HCT116 (cell line): ENCODE data around the gene ZNF8. TPM values are rescaled to one million over a fixed set of nuclear protein-coding genes. Genes with fewer than 3 reads are reported as not detected.
A peak's percentile ranks its signal among the peaks of the same experiment; 100 is the strongest.

Experiments used
- ATAC-seq: fragments of 200-7000 bp; cut with Tn5 transposase; 2 replicates; pipeline ENCODE4 v1.9.1; 2020; ENCODE audit warnings: mild to moderate bottlenecking, moderate library complexity
- BruUV-seq: library from RNA; stranded (reverse); fragments of 400-500 nt; replicated peaks from 2 replicates; lab custom pipeline; 2021; lab: Mats Ljungman, UMichigan
- CTCF ChIA-PET: fragments of 300-600 bp; sonication (Branson Sonifier 250); formaldehyde crosslinking; loops from one replicate; lab custom pipeline; 2021; ENCODE audit warnings: antibody characterized with exemption; lab: Charles Lee
- POLR2A ChIA-PET: fragments of 300-600, 350-600 bp; sonication (Branson Sonifier 250); formaldehyde crosslinking; loops from one replicate; lab custom pipeline; 2021; ENCODE audit warnings: antibody characterized with exemption; lab: Charles Lee
- RAD21 ChIA-PET, 2 experiments: fragments of 300-600 bp; sonication (Branson Sonifier 250); formaldehyde crosslinking; loops; one replicate each; lab custom pipeline; 2023; ENCODE audit warnings: low total read pairs in 2 of 2; ENCODE audit not compliant: uncharacterized antibody in 2 of 2, unreplicated experiment in 2 of 2, low non-redundant PET in 1 of 2; lab: Charles Lee
- DNase-seq: peaks from one replicate; pipeline ENCODE4 v3.0.0-alpha.2; 2010; ENCODE audit warnings: low read depth, low spot score
- H2AFZ ChIP-seq: fragments of 200-600 bp; shearing (Covaris generic), sonication (generic); 2 replicates; pipeline ENCODE4 v1.6.1; 2017; ENCODE audit warnings: low read depth, mixed run types, mixed read lengths, antibody characterized with exemption, low read length; ENCODE audit not compliant: poor library complexity, severe bottlenecking
- H3K27ac ChIP-seq: 2 replicates; pipeline ENCODE4 v1.5.1; 2012; ENCODE audit warnings: low read depth, low read length
- H3K27me3 ChIP-seq: fragments of 200-600 bp; sonication (generic); 2 replicates; pipeline ENCODE4 v1.6.1; 2016; ENCODE audit warnings: mixed run types, low read length, mixed read lengths; ENCODE audit not compliant: insufficient read depth
- H3K36me3 ChIP-seq, 2 experiments: fragments of 200-500 bp in 1 of 2; fragments of 200-600 bp in 1 of 2; sonication (Bioruptor generic) in 1 of 2; sonication (generic) in 1 of 2; 2 replicates each; pipeline versions ENCODE4 v1.5.1 to v1.6.1; 2014 to 2016; ENCODE audit warnings: low read length in 2 of 2, inconsistent platforms in 1 of 2, mixed read lengths in 1 of 2, mixed run types in 1 of 2; ENCODE audit not compliant: insufficient read depth in 2 of 2, control insufficient read depth in 1 of 2
- H3K4me1 ChIP-seq, 2 experiments: fragments of 200-600 bp in 1 of 2; sonication (generic) in 1 of 2; 2 replicates each; pipeline versions ENCODE4 v1.5.1 to v1.6.1; 2012 to 2017; ENCODE audit warnings: low read length in 2 of 2, inconsistent platforms in 1 of 2, mild to moderate bottlenecking in 1 of 2, mixed read lengths in 1 of 2, mixed run types in 1 of 2, moderate library complexity in 1 of 2; ENCODE audit not compliant: insufficient read depth in 2 of 2, control insufficient read depth in 1 of 2
- H3K4me2 ChIP-seq: fragments of 200-600 bp; sonication (generic); 2 replicates; pipeline ENCODE4 v1.6.1; 2017; ENCODE audit warnings: mixed run types, low read length, mixed read lengths
- H3K4me3 ChIP-seq, 2 experiments: fragments of 200-600 bp in 1 of 2; sonication (generic) in 1 of 2; replicated peaks in 1 of 2; 2 replicates each; pipeline ENCODE4 v1.5.1; 2011 to 2016; ENCODE audit warnings: low read length in 2 of 2, control low read depth in 1 of 2, low read depth in 1 of 2, mild to moderate bottlenecking in 1 of 2, mixed read lengths in 1 of 2, mixed run types in 1 of 2
- H3K79me2 ChIP-seq: fragments of 200-600 bp; sonication (generic); 2 replicates; pipeline ENCODE4 v1.6.1; 2017; ENCODE audit warnings: mild to moderate bottlenecking, mixed run types, low read length, moderate library complexity, mixed read lengths; ENCODE audit not compliant: insufficient read depth
- H3K9ac ChIP-seq: fragments of 200-600 bp; sonication (generic); 2 replicates; pipeline ENCODE4 v1.6.1; 2016; ENCODE audit warnings: low read length, mixed read lengths
- H3K9me2 ChIP-seq: fragments of 200-600 bp; sonication (generic), shearing (Covaris generic); 2 replicates; pipeline ENCODE4 v1.6.1; 2017; ENCODE audit warnings: mixed run types, mild to moderate bottlenecking, moderate library complexity; ENCODE audit not compliant: insufficient read depth
- H3K9me3 ChIP-seq, 2 experiments: fragments of 200-500 bp in 1 of 2; fragments of 200-600 bp in 1 of 2; sonication (Bioruptor generic) in 1 of 2; sonication (generic) in 1 of 2; 2 replicates each; pipeline ENCODE4 v1.6.1; 2014 to 2017; ENCODE audit warnings: low read length in 2 of 2, mixed read lengths in 2 of 2, inconsistent platforms in 1 of 2, low read depth in 1 of 2, mild to moderate bottlenecking in 1 of 2, mixed run types in 1 of 2, moderate library complexity in 1 of 2; ENCODE audit not compliant: control insufficient read depth in 1 of 2, insufficient read depth in 1 of 2
- H4K20me1 ChIP-seq: fragments of 200-600 bp; sonication (generic), shearing (Covaris generic); 2 replicates; pipeline ENCODE4 v1.6.1; 2017; ENCODE audit warnings: mixed run types, mild to moderate bottlenecking, moderate library complexity; ENCODE audit not compliant: insufficient read depth
- ATF3 ChIP-seq: IDR thresholded peaks from 2 replicates; pipeline ENCODE4 v1.6.1; 2012
- CBX3 ChIP-seq: IDR thresholded peaks from 2 replicates; pipeline ENCODE4 v1.6.1; 2012; ENCODE audit warnings: low read depth
- EGR1 ChIP-seq: IDR thresholded peaks from 2 replicates; pipeline ENCODE4 v1.6.1; 2012; ENCODE audit warnings: low read depth
- ELF1 ChIP-seq: IDR thresholded peaks from 2 replicates; pipeline ENCODE4 v1.6.1; 2012; ENCODE audit warnings: low read depth, borderline replicate concordance
- EZH2 ChIP-seq: fragments of 200-600 bp; sonication (generic); IDR thresholded peaks from 2 replicates; pipeline ENCODE4 v1.6.1; 2017; ENCODE audit warnings: antibody characterized with exemption, mixed run types
- EZH2phosphoT487 ChIP-seq: fragments of 200-600 bp; IDR thresholded peaks from 2 replicates; pipeline ENCODE4 v1.6.1; 2018; ENCODE audit warnings: antibody characterized with exemption, borderline replicate concordance
- JUND ChIP-seq: IDR thresholded peaks from 2 replicates; pipeline ENCODE4 v1.6.1; 2012
- POLR2A ChIP-seq: IDR thresholded peaks from 2 replicates; pipeline ENCODE4 v1.7.0; 2011; ENCODE audit warnings: borderline replicate concordance; ENCODE audit not compliant: insufficient read depth, insufficient read length; ENCODE audit errors: extremely low read depth
- POLR2AphosphoS5 ChIP-seq: IDR thresholded peaks from 2 replicates; pipeline ENCODE4 v1.6.1; 2011; ENCODE audit warnings: mild to moderate bottlenecking, low read depth, low read length, moderate library complexity
- RAD21 ChIP-seq: IDR thresholded peaks from 2 replicates; pipeline ENCODE4 v1.6.1; 2012; ENCODE audit warnings: low read depth, mild to moderate bottlenecking
- SIN3A ChIP-seq: IDR thresholded peaks from 2 replicates; pipeline ENCODE4 v1.6.1; 2012; ENCODE audit warnings: low read depth
- SP1 ChIP-seq: IDR thresholded peaks from 2 replicates; pipeline ENCODE4 v1.6.1; 2012; ENCODE audit warnings: low read depth
- SRF ChIP-seq: IDR thresholded peaks from 2 replicates; pipeline ENCODE4 v1.6.1; 2012; ENCODE audit warnings: low read depth
- TCF7L2 ChIP-seq: IDR thresholded peaks from 2 replicates; pipeline ENCODE4 v1.7.0; 2011; ENCODE audit warnings: borderline replicate concordance, inconsistent platforms; ENCODE audit not compliant: insufficient read depth, insufficient read length; ENCODE audit errors: extremely low read depth
- YY1 ChIP-seq: IDR thresholded peaks from 2 replicates; pipeline ENCODE4 v1.6.1; 2011; ENCODE audit warnings: low read length, low read depth, moderate library complexity, mild to moderate bottlenecking; ENCODE audit not compliant: insufficient replicate concordance; ENCODE audit errors: extremely low read depth
- ZBTB33 ChIP-seq: IDR thresholded peaks from 2 replicates; pipeline ENCODE4 v1.6.1; 2011; ENCODE audit warnings: mild to moderate bottlenecking, low read length, moderate library complexity; ENCODE audit not compliant: insufficient replicate concordance; ENCODE audit errors: extremely low read depth
- ZFX ChIP-seq: fragments of 450-650 bp; IDR thresholded peaks from 2 replicates; pipeline ENCODE4 v1.6.1; 2017
- ZNF274 ChIP-seq: fragments of 200-500 bp; sonication (Bioruptor generic); IDR thresholded peaks from 2 replicates; pipeline ENCODE4 v1.6.1; 2014; ENCODE audit warnings: mild to moderate bottlenecking, low read depth, low read length, inconsistent platforms
- intact Hi-C: fragments of 100-400 bp; cut with micrococcal nuclease; formaldehyde crosslinking; loops from 2 replicates; pipeline ENCODE4 v1.10.0; 2022
- total RNA-seq: library from RNA; stranded (reverse); gene quantifications from one replicate; pipeline ENCODE4 v1.2.1, GENCODE V29; 2021; ENCODE audit not compliant: unreplicated experiment
- TF ChIP-seq, protein P1 (sequence below): IDR thresholded peaks from 2 replicates; pipeline ENCODE4 v1.6.1; 2012; ENCODE audit warnings: low read depth
- TF ChIP-seq, protein P2 (sequence below), 3 experiments: fragments of 200-600 bp in 1 of 3; sonication (generic) in 1 of 3; IDR thresholded peaks in 2 of 3; conservative IDR thresholded peaks in 1 of 3; 2 replicates each; pipeline ENCODE4 v1.5.1; 2012 to 2017; ENCODE audit warnings: low read depth in 2 of 3, low read length in 2 of 3, antibody characterized with exemption in 1 of 3, borderline replicate concordance in 1 of 3, control low read depth in 1 of 3, mild to moderate bottlenecking in 1 of 3, mixed read lengths in 1 of 3, mixed run types in 1 of 3, moderate library complexity in 1 of 3; ENCODE audit not compliant: insufficient read depth in 1 of 3

ZNF8 gene
- total RNA-seq, 1 experiment from 2014 or later = 6.4 TPM

DNA sequence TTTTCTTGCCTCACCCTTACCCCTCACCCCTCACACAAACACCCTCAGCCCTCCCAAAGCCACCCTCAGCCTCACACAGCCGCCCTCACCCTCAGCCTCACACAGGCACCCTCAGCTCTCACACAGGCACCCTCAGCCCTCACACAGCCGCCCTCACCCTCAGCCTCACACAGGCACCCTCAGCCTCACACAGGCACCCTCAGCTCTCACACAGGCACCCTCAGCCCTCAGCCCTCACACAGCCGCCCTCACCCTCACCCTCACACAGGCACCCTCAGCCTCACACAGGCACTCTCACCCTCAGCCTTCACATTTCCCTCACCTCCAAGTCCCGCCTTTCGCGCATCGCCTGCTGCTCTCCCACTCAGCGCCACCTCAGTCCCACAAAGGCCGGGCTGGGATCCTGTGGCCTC, 47.8 kb downstream of the ZNF8 start:
- peaks cover 33% of the 10 kb centered on the region for H3K79me2 ChIP-seq
- DNase-seq = no peak

More for the DNA sequence above, 47.8 kb downstream of the ZNF8 start:
- BruUV-seq = no TSS peak
- ChIA-PET POLR2A (interaction anchor here (0.6 to 2.1 kb wide), 6 partner anchors 20 to 187 kb away, joined by 3 to 9 read pairs (median 3); partner anchors contain the start of gene ZNF497), CTCF (interaction anchor here (1.3 kb wide), 1 partner anchor 193 kb away, joined by 10 read pairs; the partner anchor contains the start of gene ZBTB45), RAD21 (interaction anchor here in 1 of 2 experiments (0.6 kb wide), 1 partner anchor 187 kb away, joined by 4 read pairs; no protein-coding TSS in a partner anchor)
- Histone ChIP-seq H4K20me1 (no peaks in the 10 kb centered on the region), H3K27ac (peak overlapping the region; percentile 71), H3K9me3 (no peaks in the 10 kb centered on the region), H3K27me3 (no peaks in the 10 kb centered on the region), H3K4me1 (peaks cover 10 to 24% of the 10 kb centered on the region in 2 experiments), H3K9me2 (no peaks in the 10 kb centered on the region), H3K36me3 (no peaks in the 10 kb centered on the region), H2AFZ (no peak overlapping the region), H3K9ac (peak overlapping the region; percentile 72), H3K4me2 (peak overlapping the region; percentile 90), H3K4me3 (peak overlapping the region; percentile 78 to 91)
- intact Hi-C loops = loop anchor here (1.0 to 5.0 kb wide), 3 partner anchors 21 to 191 kb away; partner anchors contain the start of genes ERVK3-1, ZBTB45 and ZNF584
- ATAC-seq = peak; percentile 33; the same call in 1 of the 2 replicates
- TF ChIP-seq SP1 = no peak
- TF ChIP-seq, protein P1, sequence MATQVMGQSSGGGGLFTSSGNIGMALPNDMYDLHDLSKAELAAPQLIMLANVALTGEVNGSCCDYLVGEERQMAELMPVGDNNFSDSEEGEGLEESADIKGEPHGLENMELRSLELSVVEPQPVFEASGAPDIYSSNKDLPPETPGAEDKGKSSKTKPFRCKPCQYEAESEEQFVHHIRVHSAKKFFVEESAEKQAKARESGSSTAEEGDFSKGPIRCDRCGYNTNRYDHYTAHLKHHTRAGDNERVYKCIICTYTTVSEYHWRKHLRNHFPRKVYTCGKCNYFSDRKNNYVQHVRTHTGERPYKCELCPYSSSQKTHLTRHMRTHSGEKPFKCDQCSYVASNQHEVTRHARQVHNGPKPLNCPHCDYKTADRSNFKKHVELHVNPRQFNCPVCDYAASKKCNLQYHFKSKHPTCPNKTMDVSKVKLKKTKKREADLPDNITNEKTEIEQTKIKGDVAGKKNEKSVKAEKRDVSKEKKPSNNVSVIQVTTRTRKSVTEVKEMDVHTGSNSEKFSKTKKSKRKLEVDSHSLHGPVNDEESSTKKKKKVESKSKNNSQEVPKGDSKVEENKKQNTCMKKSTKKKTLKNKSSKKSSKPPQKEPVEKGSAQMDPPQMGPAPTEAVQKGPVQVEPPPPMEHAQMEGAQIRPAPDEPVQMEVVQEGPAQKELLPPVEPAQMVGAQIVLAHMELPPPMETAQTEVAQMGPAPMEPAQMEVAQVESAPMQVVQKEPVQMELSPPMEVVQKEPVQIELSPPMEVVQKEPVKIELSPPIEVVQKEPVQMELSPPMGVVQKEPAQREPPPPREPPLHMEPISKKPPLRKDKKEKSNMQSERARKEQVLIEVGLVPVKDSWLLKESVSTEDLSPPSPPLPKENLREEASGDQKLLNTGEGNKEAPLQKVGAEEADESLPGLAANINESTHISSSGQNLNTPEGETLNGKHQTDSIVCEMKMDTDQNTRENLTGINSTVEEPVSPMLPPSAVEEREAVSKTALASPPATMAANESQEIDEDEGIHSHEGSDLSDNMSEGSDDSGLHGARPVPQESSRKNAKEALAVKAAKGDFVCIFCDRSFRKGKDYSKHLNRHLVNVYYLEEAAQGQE = no peak
- no peak for TF ChIP-seq TCF7L2
- no peak for TF ChIP-seq RAD21
- TF ChIP-seq EGR1 = no peak
- no peak for TF ChIP-seq ZNF274
- TF ChIP-seq SRF = no peak
- no peak for TF ChIP-seq CBX3
- no peak for TF ChIP-seq ZBTB33
- no peak for TF ChIP-seq EZH2
- TF ChIP-seq ELF1 = no peak
- TF ChIP-seq, protein P2, sequence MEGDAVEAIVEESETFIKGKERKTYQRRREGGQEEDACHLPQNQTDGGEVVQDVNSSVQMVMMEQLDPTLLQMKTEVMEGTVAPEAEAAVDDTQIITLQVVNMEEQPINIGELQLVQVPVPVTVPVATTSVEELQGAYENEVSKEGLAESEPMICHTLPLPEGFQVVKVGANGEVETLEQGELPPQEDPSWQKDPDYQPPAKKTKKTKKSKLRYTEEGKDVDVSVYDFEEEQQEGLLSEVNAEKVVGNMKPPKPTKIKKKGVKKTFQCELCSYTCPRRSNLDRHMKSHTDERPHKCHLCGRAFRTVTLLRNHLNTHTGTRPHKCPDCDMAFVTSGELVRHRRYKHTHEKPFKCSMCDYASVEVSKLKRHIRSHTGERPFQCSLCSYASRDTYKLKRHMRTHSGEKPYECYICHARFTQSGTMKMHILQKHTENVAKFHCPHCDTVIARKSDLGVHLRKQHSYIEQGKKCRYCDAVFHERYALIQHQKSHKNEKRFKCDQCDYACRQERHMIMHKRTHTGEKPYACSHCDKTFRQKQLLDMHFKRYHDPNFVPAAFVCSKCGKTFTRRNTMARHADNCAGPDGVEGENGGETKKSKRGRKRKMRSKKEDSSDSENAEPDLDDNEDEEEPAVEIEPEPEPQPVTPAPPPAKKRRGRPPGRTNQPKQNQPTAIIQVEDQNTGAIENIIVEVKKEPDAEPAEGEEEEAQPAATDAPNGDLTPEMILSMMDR (IDR thresholded peaks at IDR 0.05 in 2 of 3, conservative IDR thresholded peaks at IDR 0.05 in 1 of 3; ENCODE audit: borderline replicate concordance in 1 of 3, insufficient read depth in 1 of 3, low read depth in 2 of 3, low read length in 2 of 3) = no peak
- TF ChIP-seq EZH2phosphoT487 = no peak
- no peak for TF ChIP-seq SIN3A
- TF ChIP-seq ZFX = no peak
- TF ChIP-seq YY1 = no peak
- TF ChIP-seq POLR2AphosphoS5 = no peak
- TF ChIP-seq JUND = no peak
- TF ChIP-seq POLR2A = no peak
- TF ChIP-seq ATF3 = no peak
